ENCODE data around the gene KRR1.

Gene KRR1

DNA sequence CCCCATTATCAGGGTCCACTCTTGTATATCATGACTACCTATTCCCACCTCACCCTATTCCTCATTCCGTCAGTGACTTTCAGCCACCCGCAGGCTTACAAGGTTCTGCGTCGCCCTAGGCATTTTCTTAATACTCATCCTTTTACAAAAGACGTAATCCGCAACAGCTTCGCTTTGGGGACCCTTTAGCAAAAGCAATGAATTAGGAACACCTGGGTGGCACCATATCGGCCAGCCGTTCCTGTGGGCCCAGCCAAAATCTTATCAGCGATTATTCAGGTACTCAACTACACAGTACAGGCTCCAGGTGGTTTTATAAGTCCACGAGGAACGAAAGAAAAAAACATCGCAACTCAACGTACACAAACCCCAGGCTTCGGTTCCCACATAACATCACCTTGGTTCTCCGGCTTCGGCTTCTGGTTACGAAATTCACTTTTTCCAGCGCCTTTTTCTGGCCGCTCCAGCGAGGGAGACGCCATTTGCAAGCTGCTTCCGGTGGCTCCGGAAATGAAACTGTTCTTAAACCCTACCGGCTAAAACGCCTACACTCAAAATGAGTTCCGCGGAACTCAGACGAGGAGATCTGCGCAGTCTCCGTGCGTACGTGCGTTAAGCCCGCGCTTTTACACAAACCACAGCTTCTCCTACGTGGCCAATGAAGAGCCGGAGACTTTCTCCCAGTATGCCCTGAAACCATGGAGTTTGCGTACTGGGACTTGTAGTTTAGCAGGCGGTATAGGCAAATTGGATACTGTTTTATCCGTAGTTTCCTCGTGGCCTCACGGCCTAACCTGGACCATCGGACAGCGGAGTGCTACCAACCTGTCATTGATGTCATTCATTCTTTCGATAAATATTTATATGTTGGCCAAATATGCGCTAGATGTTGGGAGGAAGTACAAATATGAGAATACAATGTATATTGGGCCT lies at the start of gene KRR1:
KRR1 (minus strand) TSS at position 494 of the 933 bp plus-strand sequence; CDS start at position 482, 12 bp downstream.
- peak; percentile 72 to 79 for DNase-seq (ENCODE audit: low read depth in 2 of 2)

DNA sequence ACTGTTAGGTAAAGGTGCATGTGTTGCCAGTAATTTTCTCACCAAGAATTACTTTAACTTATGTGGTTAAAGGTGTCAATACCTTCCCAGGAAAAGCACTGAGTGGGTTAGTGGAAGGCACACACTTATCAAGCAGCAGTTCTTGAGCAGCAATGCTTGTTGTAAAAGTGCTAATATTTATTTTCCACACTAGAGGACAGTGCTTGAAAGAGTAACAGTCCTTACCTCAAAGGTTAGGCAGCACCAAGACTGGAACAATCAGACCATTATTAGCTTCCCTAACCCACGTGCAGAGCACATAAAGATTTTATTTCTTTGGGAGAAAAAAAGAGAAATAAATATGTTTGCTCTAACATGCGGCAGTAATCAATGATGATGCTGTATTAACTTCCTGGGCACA lies 48.8 kb upstream of the KRR1 start:
- DNase-seq (ENCODE audit: low read depth in 2 of 2) = no peak

DNA sequence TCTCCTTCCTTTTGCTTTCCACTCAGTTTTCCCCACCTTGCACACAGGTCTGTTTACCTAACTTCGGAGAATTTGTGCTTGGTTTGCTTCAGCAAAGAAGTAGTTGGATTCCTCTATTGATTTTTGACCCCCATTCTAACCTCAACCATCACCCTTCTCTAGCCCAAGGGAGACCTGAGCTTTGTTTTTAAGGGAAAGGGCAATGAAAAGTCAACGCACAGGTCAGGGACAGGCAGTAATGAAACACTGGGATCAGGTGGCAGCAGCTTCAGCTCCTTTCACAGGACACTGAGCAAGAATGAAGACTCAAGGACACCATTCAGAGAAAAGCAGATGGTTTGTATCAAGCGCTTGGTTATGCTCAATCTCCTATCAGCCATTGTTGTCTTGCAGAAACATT lies 46.9 kb upstream of the KRR1 start:
- DNase-seq (ENCODE audit: low read depth in 2 of 2) = no peak

DNA sequence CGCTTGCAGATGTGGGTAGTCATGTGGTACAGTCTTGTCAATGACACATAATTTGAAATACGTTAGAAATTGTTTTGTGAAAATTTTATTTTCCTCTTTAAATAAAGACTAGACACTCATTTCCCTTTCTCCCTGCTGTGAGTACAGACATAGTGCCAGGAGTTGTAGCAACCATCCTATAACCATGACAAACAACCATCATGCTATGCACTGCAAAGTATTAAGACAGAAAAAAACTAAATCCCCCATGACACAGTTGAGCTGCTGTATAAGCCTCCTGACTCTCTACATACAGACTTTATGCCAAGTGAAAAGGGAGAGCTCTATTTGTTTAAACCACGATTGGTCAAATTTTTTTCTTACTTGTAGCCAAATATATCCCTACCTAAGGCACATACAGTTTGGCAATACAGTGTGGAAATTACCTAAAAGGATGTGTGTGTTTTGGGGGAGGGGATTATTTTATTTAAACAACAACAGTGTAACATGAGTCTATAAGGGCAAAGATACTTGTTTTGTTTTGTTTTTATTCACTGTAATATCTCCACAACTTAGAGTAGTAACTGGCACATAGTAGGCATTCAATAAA lies 45.0 kb upstream of the KRR1 start:
- DNase-seq (ENCODE audit: low read depth in 2 of 2) = no peak

DNA sequence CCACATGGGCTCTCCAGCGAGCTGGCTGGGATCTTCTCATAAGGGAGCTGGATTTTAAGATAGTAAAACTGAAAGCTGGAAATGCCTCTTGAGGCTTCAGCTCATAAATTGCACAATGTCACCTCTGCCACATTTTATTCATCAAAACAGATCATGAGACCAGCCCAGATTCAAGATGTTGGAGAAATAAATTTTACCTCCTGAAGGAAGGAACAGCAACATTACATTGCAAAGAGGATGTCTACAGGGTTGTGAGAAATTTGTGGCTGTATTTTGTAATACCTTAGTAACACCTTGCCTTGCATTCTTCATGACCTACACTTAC lies 43.1 kb upstream of the KRR1 start:
- no peak for DNase-seq (ENCODE audit: low read depth in 2 of 2)

DNA sequence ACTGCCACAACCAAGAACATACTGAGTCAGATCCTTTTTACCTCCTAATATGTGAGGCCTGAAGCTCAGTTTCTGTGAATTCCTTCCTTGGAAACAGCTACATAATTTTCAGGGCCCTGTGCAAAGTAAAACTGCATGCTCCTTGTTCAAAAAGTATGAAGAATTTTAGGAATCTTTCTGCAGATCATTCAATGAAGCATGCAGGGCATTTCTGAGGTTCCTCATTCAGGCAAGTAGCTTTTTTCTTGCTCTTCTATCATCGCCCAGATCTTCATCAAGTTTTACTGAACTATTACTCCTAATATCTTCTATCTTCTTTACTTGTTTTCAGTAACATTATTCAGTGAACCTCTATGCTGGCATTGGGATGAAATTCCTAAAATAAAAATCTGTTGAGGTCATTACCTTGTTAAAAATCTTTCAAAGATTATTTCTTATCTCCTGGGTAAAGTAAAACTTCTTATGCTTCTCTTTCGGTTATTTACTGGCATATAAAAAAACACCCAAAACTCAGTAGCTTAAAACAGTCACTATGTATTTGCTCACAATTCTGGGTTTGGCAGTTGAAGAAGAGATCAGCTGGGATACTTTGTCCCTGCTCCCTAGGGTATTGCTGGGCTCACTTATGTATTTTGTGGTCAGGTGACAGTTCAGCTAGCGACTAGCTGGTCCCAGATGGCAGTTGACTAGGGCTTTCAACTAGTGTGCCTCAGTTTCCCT lies 42.6 kb upstream of the KRR1 start:
- no peak for DNase-seq (ENCODE audit: low read depth in 2 of 2)

DNA sequence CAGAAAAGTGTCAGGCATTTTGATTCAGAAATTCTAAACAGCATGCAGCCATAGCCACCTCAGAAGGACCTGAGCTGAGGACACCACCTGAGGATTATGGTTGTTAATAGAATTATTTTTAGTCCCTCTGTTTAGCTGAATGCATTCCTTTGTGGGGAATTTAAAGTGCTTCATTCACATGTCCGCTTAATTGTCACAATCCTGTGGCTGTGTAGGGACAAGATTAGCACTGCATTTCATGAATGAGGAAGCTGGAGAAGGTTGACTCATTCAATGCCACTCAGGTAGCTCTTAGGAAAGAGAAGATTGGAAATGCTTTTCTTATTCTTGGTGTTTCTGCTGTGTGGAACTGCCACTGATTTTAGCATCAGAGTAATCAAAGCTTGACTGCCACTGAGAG lies 42.0 kb upstream of the KRR1 start:
- DNase-seq (ENCODE audit: low read depth in 2 of 2) = no peak

DNA sequence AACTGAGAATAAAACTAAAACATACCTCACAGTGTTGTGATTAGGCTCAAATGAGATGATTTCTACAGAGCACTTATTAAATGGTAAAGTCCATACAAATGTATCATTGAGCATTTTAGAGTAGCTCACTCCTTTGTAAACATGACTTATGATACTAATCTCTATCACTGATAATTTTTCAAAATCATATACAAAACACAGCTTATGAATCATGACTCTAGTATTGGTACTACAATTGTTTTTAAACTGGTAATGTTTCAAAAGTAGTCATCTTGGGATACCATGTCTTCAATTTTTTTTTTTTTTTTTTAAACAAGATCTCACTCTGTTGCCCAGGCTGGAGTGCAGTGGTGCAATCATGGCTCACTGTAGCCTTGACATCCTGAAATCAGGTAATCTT lies 40.1 kb upstream of the KRR1 start:
- DNase-seq (ENCODE audit: low read depth in 2 of 2) = no peak

DNA sequence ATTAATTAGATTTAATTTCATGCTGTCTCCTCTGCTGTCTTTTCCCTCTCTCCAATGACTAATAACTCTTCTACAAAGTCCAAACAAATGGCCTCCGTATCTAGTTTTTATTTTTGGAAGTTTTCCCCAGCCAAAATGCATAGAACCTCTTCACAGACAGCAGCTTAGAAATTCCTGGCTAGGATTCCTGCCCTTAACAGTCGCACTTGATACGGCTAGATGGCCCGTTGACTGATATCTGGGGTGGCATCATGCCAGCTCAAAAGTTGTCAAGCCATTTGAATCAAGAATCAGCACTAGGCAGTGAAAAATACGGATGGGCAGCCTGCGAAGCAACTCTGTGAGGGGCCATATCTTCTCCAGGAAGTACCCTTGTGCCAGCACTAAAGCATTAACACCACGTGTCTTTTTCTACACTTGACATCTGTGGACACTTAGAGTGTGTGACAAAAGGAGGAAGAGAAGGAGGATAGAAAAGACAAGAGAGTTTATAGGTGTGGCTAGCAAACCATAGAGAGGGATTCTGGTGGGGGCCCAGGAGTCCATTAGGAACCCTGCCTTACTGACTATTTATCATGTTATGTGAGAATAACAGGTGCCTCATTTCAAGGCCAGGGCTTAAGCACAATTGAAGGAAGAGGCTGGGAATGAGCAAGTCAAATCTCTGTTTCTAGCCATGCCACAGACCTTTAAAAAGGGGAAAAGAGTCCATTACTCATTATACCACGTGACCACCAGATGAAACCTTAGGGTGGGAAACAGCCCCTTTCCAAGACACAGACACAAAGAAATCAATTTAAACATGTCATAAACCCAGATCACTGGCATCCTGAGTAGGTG lies 39.2 kb upstream of the KRR1 start:
- no peak for DNase-seq (ENCODE audit: low read depth in 2 of 2)

DNA sequence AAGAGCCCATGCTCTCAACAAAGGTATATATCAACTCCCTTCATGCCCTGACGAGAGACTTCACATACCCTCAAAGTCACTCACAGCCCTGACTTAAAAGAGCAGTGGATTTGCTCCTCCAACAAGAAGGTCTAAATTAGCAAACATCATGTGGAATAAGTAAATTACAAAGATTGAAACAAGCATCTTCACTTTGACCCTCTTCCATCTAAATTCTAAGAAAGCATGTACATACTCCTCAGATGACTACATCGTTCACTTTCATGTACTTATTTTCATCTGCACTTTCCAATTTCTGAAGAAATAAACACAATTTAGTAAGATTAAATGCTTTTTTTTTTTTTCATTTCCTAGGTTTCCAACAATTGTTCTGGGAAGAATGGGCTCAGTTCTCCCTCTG lies 38.6 kb upstream of the KRR1 start:
- no peak for DNase-seq (ENCODE audit: low read depth in 2 of 2)

DNA sequence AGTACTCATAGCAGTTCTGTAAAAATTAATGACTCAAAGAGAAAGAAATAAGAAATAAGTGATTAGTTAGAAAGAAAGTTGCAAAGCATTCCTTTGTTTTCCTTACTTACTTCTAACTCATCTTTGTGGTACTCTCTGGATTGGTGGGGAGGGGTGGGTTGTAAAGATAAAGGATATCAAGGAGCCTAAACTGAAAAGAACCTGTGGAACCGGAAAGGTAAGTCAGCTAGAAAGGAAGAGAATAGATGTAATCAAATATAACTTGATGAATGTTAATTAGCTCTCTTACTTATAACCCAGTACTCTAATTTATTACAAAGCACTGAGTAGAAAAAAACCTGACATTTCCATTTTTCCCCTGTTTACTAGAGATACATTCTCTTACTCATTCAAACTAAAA lies 37.5 kb upstream of the KRR1 start:
- no peak for DNase-seq (ENCODE audit: low read depth in 2 of 2)

DNA sequence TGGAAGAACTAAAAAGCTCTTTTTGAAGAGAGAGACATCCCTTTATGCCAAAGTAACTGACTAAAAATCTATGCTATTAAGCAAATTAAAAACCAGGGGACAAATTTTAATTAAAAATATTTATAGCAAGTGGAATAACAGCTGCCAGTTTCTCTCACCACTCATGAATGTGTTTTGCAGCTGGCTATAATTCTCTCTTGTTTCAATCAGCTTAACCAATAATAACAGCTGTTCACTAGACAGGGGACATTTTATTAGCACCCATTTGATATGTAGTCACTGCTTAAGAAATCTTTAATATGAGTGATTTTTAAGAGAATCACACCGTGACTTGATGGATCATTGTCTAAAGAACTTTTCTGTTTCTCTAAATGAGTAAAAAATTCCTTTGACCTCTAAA lies 34.2 kb upstream of the KRR1 start:
- no peak for DNase-seq (ENCODE audit: low read depth in 2 of 2)

DNA sequence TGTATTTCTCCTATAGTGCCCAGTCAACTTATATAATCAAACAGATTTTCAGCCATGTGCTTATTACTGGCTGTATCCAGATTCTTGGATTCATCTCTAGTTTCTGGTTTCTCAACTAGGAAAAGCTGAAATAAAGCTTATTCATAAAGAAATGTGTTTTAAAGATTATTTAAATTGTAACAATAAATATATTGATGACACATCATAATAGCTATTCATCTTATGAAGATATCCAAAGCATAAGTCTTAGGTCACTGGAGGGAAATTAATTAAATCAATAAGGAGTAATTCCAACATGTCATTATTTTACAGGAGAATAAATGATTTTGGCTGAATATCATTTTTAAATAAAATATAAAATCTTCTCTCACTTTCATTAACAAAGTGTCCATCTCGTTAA lies 32.1 kb upstream of the KRR1 start:
- DNase-seq (ENCODE audit: low read depth in 2 of 2) = no peak

DNA sequence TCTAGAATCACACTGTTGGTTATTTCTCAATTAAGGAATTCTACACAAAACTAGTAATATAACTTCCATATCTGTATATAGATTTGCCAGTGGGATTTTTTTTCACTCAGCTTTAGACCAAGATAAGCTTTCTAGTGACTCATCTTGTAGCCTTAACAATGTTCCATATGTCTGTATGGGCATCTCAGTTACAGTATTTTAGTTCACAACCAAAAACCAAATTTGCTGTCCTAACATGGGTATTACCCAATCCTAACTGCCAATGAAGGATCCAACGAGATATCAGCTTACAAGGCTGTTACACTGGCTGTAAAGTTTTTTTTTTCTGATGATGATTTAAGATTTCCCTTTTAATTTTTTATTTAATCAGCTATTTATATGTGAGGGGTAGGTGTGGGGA lies 31.5 kb upstream of the KRR1 start:
- no peak for DNase-seq (ENCODE audit: low read depth in 2 of 2)

DNA sequence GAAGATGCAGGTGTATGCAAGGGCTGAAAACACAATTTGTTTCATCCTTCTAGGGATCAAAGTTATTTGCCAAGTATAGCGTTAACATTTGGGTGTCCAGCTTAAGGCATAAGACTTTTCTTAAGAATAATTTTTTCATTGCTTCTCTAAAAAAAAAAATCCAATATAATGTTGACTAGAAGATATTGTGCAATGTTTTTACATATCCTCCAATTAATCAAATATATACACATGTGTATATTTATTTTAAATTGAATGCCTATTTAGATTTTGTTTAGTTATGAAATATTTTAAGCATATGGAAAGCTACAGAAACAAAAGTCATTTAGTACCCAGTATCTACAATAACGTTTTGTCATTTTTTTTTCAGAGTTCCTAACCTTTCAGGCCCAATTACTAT lies 28.5 kb upstream of the KRR1 start:
- DNase-seq (ENCODE audit: low read depth in 2 of 2) = no peak

DNA sequence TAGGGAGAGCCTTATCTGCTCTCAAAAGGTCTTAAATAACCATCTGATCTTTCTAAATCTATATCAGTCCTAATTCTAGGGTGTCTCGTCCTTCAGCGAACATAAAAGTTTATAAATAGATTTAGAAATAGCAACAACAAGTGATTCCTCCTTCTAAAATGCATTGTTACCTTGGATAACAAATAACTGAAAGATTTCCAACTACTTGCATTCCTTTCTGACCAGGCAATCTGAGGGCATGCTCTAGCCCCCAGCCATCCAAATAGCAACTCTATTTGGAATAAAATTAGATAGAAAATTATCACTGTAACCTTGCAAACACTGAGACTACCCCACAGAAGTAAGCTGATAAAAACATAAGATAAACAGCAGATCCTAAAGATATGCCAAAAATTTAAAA lies 21.8 kb upstream of the KRR1 start:
- no peak for DNase-seq (ENCODE audit: low read depth in 2 of 2)

DNA sequence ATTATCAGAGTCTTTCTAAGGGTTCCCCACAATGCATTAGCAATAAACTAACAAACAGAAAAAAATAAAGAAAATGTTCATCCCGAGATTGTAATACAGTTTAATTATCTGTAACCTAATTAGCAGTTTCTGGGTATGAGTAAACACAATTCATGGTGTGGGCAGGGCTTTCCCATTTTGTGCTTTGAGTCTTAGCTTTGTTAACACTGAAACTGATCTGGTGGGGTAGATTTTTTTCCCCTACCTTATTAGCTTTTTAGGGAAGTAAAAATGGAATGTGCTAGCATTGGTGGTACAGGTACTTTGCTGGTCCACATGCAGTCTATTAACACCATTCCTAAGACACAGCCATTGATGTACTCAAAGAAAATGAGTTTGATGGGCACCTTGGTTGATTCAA lies 18.4 kb upstream of the KRR1 start:
- DNase-seq (ENCODE audit: low read depth in 2 of 2) = no peak

DNA sequence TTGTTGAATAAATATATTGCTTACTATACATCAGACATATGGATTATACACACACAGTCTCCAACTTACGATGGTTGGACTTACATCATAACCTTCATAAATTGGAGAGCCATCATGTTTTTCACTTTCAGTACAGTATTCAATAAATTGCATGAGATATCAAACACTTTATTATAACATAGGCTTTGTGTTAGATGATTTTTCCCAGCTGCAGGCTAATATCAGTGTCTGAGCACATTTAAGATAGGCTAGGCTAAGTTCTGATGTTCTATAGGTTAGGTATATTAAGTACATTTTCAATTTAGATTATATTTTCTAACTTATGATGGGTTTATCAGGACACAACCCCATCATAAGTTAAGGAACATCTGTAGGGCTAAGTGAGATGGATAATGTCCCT lies 17.9 kb upstream of the KRR1 start:
- DNase-seq (ENCODE audit: low read depth in 2 of 2) = no peak

DNA sequence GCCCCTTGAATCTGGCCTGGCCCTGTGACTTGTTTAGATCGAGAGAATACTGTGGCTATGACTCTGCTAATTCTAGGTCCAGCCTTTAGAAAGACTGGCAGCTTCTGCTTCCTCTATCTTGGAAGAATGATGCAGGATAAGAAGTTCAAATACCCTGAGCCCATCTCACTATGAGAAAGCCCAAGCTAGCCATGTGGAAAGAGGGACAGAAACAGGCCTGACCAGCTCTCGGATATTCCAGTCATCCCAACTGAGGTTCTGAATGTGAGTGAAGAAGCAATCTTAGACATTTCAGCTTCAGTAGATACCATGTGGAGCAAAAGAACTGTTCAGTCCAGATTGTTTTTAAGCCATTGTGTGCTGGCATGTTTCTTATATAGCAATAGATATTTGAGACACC lies 17.3 kb upstream of the KRR1 start:
- no peak for DNase-seq (ENCODE audit: low read depth in 2 of 2)

DNA sequence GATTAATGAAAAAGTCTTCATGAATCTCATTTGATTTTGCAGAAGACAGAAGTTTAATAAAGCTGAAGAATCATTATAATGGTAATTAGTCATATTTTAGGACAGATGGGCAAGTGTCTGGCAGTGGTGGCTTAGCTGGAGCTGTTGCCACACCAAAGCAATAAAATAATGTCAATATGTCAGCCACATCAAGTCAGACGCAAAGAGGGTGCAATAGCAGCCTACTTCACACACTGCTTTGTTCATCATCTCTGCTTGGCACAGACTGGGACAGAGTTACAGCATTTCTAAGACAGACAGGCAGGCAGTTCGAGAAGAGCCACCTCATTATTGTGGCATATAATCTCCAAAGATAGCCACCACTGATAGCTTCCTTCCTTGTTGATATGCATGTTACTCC lies 16.9 kb upstream of the KRR1 start:
- DNase-seq (ENCODE audit: low read depth in 2 of 2) = no peak

DNA sequence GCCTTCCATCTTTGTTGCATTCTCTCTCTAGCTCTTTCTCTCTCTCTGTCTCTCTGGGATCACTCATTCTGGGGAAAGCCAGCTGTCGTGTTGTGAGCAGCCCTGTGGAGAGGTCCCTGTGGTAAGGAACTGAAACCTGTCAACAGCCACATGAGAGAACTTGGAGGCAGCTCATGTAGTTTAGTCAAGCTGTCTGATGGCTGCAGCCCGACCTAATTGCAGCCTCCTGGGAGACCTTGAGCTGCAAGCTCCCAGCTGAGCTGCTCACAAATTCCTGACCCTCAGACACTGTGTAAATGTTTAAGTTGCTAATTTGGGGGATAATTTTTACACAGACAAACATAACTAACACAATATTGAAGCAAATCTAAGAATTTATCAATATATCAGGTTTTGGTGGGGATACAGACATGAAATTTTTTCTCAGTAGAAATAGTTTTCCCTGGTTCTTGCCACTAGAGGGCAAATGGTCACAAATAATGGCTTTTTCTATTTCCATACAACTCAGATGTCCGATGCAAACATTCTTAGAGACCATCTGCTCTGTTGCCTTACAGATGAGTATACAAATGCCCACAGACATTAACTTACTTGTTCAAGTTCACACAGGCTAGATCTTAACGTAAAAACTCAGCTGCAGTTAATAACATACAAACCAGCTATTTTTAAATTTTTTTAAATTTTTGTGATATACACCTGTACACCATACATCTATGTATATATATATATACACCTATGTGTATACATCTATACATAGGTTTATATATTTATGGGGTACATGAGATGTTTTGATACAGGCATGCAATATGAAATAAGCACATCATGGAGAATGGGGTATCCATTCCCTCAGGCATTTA lies 15.5 kb upstream of the KRR1 start:
- no peak for DNase-seq (ENCODE audit: low read depth in 2 of 2)

All from stimulated activated CD8-positive, alpha-beta memory T cell treated with anti-CD3 and anti-CD28 coated beads, Interleukin-2, amount 100 ng/mL, for 1 hour (primary cell).